ENCODE data around the gene USP53.
A peak's percentile ranks its signal among the peaks of the same experiment; 100 is the strongest.

The USP53 gene

GRCh38 chr4:119300101-119300978, 87.8 kb downstream of the USP53 start (continued):
- TF ChIP-seq ZNF202 (tag by site-specific recombination; IDR thresholded peaks at IDR 0.05; ENCODE audit: borderline replicate concordance) (no peak), ZNF660 (tag by site-specific recombination; IDR thresholded peaks at IDR 0.05) (0 out of 2 replicates have a peak, but pooled peaks have one; percentile 4), ZNF670 (tag by site-specific recombination; IDR thresholded peaks at IDR 0.05; ENCODE audit: low read depth) (no peak), ZNF335 (tag by site-specific recombination; conservative IDR thresholded peaks at IDR 0.05) (peak; percentile 80)

GRCh38 chr4:119302073-119302832, 89.7 kb downstream of the USP53 start:
- peaks cover 5% of the 10 kb centered on the region; the same call in 1 of the 2 replicates for H3K4me1 ChIP-seq (ENCODE audit: control insufficient read depth, insufficient read depth, low read length)
- H3K36me3 ChIP-seq (ENCODE audit: control insufficient read depth in 2 of 2, insufficient read depth in 1 of 2, low read length in 2 of 2) = peaks cover 5 to 10% of the 10 kb centered on the region in 2 experiments; a peak in 2 of 3 replicates
- H3K4me3 ChIP-seq (ENCODE audit: low read depth, low read length) = no peak overlapping the region
- TF ChIP-seq KLF8 (tag by site-specific recombination; IDR thresholded peaks at IDR 0.05) (no peak), PBX3 (CRISPR knock-in tag; IDR thresholded peaks at IDR 0.05) (no peak), ZNF830 (tag by site-specific recombination; IDR thresholded peaks at IDR 0.05; ENCODE audit: low read depth) (no peak), ZNF624 (tag by site-specific recombination; IDR thresholded peaks at IDR 0.05) (no peak), SALL2 (tag by site-specific recombination; IDR thresholded peaks at IDR 0.05; ENCODE audit: borderline replicate concordance) (no peak), REST (tag by site-specific recombination; IDR thresholded peaks at IDR 0.05) (no peak), RBAK (tag by site-specific recombination; IDR thresholded peaks at IDR 0.05) (no peak)
- H3K9me3 ChIP-seq (ENCODE audit: control insufficient read depth, insufficient read depth, low read depth, low read length) = no peaks in the 10 kb centered on the region
- no peak overlapping the region for H3K27ac ChIP-seq (ENCODE audit: extremely low read depth, low read depth, low read length)
- ChIA-PET POLR2A (no interaction called here), CTCF (interaction anchor here (0.8 kb wide), 1 partner anchor 10 kb away, joined by 3 read pairs; no protein-coding TSS in a partner anchor)

DNA sequence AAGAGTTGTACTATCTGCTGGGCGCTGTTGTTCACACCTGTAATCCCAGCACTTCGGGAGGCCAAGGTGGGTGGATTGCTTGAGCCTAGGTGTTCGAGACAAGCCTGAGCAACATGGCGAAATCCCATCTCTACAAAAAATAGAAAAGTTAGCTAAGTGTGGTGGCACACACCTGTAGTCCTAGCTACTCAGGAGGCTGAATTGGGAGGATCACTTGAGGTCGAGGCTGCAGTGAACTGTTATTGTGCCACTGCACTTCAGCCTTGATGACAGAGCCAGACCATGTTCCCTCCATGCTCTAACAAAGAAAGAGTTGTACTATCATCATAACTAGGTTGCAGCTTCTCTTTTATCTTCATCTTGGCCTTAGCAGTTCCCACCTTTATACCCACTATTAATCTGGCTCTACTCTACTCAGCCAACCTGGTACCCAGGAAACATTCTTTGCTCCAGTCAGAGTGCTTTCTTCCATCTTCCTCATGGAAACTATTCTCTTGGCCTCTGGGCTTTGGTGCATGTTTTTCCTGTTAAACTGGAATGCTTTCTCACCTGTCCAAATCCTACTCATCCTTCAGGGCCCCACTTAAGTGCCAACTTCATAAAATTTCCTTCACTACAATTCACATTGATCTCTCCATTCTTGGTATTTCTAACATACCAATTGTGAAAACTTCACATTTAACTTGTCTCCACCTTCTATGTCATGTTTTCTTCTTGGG, 91.2 kb downstream of the USP53 start:
- H3K27ac ChIP-seq (ENCODE audit: extremely low read depth, low read depth, low read length) = no peak overlapping the region
- no peak for TF ChIP-seq PBX3 (CRISPR knock-in tag; IDR thresholded peaks at IDR 0.05)
- ChIA-PET POLR2A (no interaction called here), CTCF (no interaction called here)
- peaks cover 4% of the 10 kb centered on the region; the same call in 1 of the 2 replicates for H3K4me1 ChIP-seq (ENCODE audit: control insufficient read depth, insufficient read depth, low read length)
- no peak overlapping the region for H3K4me3 ChIP-seq (ENCODE audit: low read depth, low read length)
- no peaks in the 10 kb centered on the region for H3K36me3 ChIP-seq (ENCODE audit: control insufficient read depth in 2 of 2, insufficient read depth in 1 of 2, low read length in 2 of 2)
- H3K9me3 ChIP-seq (ENCODE audit: control insufficient read depth, insufficient read depth, low read depth, low read length) = no peaks in the 10 kb centered on the region
